HEK293 (cell line): ENCODE measurements around the gene LRRC57.

Source experiments
- CTCF ChIA-PET: fragments of 350-600 bp; formaldehyde crosslinking; extraction: SDS; loops from one replicate; lab custom pipeline; 2021; ENCODE audit warnings: antibody characterized with exemption; lab: Yijun Ruan, JAX
- POLR2A ChIA-PET: fragments of 300-600 bp; formaldehyde crosslinking; extraction: SDS; loops from one replicate; lab custom pipeline; 2020; ENCODE audit warnings: antibody characterized with exemption, inconsistent platforms; lab: Yijun Ruan, JAX
- H3K27ac ChIP-seq: fragments of 200-500 bp; sonication (Bioruptor generic); 2 replicates; pipeline ENCODE4 v1.5.1; 2014; ENCODE audit warnings: low read depth, low read length, control low read depth, inconsistent platforms; ENCODE audit errors: extremely low read depth
- H3K36me3 ChIP-seq, 2 experiments: fragments of 200-500 bp in 1 of 2; sonication (Bioruptor generic) in 1 of 2; 1 replicate in 1 of 2; 2 replicates in 1 of 2; pipeline ENCODE4 v1.5.1; 2014 to 2017; ENCODE audit warnings: inconsistent platforms in 2 of 2, low read length in 2 of 2; ENCODE audit not compliant: control insufficient read depth in 2 of 2, insufficient read depth in 1 of 2
- H3K4me1 ChIP-seq: fragments of 200-500 bp; sonication (Bioruptor generic); 2 replicates; pipeline ENCODE4 v1.5.1; 2014; ENCODE audit warnings: mild to moderate bottlenecking, low read length, inconsistent platforms; ENCODE audit not compliant: control insufficient read depth, insufficient read depth
- H3K4me3 ChIP-seq: 2 replicates; pipeline ENCODE4 v1.5.1; 2011; ENCODE audit warnings: low read depth, mild to moderate bottlenecking, control low read depth, low read length, moderate library complexity
- H3K9me3 ChIP-seq: fragments of 200-500 bp; sonication (Bioruptor generic); 2 replicates; pipeline ENCODE4 v1.5.1; 2014; ENCODE audit warnings: low read depth, low read length, inconsistent platforms; ENCODE audit not compliant: control insufficient read depth, insufficient read depth
- GLIS1 ChIP-seq: fragments of 450-650 bp; formaldehyde crosslinking; IDR thresholded peaks from 2 replicates; pipeline ENCODE4 v1.5.1; 2016; ENCODE audit warnings: missing biosample characterization, missing genetic modification characterization
- GLIS2 ChIP-seq: fragments of 450-650 bp; formaldehyde crosslinking; IDR thresholded peaks from 2 replicates; pipeline ENCODE4 v1.5.1; 2016; ENCODE audit warnings: missing biosample characterization, missing genetic modification characterization
- PRDM1 ChIP-seq: fragments of 450-650 bp; formaldehyde crosslinking; IDR thresholded peaks from 2 replicates; pipeline ENCODE4; 2016; ENCODE audit warnings: missing biosample characterization, missing genetic modification characterization
- SALL2 ChIP-seq: fragments of 450-650 bp; formaldehyde crosslinking; IDR thresholded peaks from 2 replicates; pipeline ENCODE4 v1.5.0; 2017; ENCODE audit warnings: missing biosample characterization, mild to moderate bottlenecking, missing genetic modification characterization, borderline replicate concordance
- SP7 ChIP-seq: fragments of 450-650 bp; formaldehyde crosslinking; IDR thresholded peaks from 2 replicates; pipeline ENCODE4 v1.5.1; 2016; ENCODE audit warnings: missing biosample characterization, missing genetic modification characterization
- ZBTB1 ChIP-seq: fragments of 450-650 bp; formaldehyde crosslinking; IDR thresholded peaks from 2 replicates; pipeline ENCODE4 v1.5.1; 2016; ENCODE audit warnings: missing biosample characterization, missing genetic modification characterization
- ZBTB17 ChIP-seq: fragments of 450-650 bp; formaldehyde crosslinking; IDR thresholded peaks from 2 replicates; pipeline ENCODE4 v1.5.1; 2016; ENCODE audit warnings: missing biosample characterization, missing genetic modification characterization
- ZNF223 ChIP-seq: fragments of 450-650 bp; formaldehyde crosslinking; IDR thresholded peaks from 2 replicates; pipeline ENCODE4 v1.5.1; 2016; ENCODE audit warnings: missing biosample characterization, missing genetic modification characterization
- ZNF366 ChIP-seq: fragments of 450-650 bp; formaldehyde crosslinking; conservative IDR thresholded peaks from 2 replicates; pipeline ENCODE4 v1.5.1; 2016; ENCODE audit warnings: missing biosample characterization, missing genetic modification characterization
- ZNF837 ChIP-seq: fragments of 450-650 bp; formaldehyde crosslinking; IDR thresholded peaks from 2 replicates; pipeline ENCODE4 v1.5.1; 2016; ENCODE audit warnings: missing biosample characterization, missing genetic modification characterization
- TF ChIP-seq, protein P1 (sequence below): fragments of 450-650 bp; formaldehyde crosslinking; IDR thresholded peaks from 2 replicates; pipeline ENCODE4 v1.5.1; 2016; ENCODE audit warnings: missing biosample characterization, missing genetic modification characterization
- TF ChIP-seq, protein P2 (sequence below): fragments of 450-650 bp; formaldehyde crosslinking; IDR thresholded peaks from 2 replicates; pipeline ENCODE4 v1.5.1; 2016; ENCODE audit warnings: missing biosample characterization, missing genetic modification characterization, borderline replicate concordance
- TF ChIP-seq, protein P3 (sequence below): fragments of 450-650 bp; formaldehyde crosslinking; IDR thresholded peaks from 2 replicates; pipeline ENCODE4 v1.5.1; 2017; ENCODE audit warnings: missing biosample characterization, missing genetic modification characterization
- TF ChIP-seq, protein P4 (sequence below): fragments of 450-650 bp; formaldehyde crosslinking; IDR thresholded peaks from 2 replicates; pipeline ENCODE4 v1.5.1; 2016; ENCODE audit warnings: missing biosample characterization, missing genetic modification characterization

Gene LRRC57

DNA sequence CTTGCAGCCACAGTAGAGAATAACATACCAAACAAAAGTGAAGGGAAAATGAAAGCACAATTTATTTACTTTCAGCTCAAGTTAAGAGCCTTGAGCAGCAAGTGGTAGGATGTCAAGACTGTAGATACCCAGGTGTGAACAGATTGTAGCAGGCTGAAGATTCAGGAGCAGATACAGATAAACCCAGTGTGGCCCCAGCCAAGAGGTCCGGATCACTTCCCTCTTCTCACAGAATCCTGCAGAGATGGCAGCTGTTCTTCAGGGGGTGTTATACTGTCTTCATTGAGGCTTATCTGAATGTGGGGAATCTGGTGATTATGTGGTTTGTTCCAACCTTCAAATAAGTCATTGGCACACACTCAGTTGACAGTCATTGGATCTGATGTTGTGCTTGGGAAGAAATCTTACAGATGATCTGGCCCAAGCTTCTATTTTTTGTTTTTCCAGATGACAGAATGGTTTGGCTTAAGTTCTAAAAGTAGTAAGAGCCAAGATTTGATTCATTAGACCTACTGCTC, 29.0 kb upstream of the LRRC57 start (continued):
- TF ChIP-seq ZNF837 (no peak), PRDM1 (tag by site-specific recombination) (peak; percentile 63; the same call in 1 of the 2 replicates)

DNA sequence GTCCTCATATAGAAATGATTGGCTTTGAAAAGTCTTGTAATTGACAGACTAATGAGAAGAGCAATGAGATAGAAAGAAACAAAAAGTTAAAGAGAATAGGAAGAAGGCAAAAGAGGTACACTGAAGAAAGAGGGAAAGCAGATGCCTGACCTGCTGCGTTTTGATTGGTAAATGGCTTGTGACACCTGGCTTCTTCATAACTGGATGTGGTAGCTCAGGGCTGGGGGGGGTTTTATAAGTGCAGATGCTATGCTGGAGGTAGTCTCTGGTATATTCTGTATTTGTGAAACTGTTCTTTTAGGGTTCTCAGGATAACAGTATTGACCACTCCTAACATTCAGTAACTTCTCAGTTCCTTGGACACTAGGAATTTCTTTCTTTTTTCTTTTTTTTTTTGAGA, 28.2 kb upstream of the LRRC57 start:
- Histone ChIP-seq H3K9me3 (no peaks in the 10 kb centered on the region), H3K4me3 (no peak overlapping the region), H3K36me3 (no peaks in the 10 kb centered on the region), H3K27ac (no peak overlapping the region), H3K4me1 (peaks cover 3% of the 10 kb centered on the region)
- CTCF ChIA-PET, result interaction anchor here (0.6 to 0.7 kb wide), 2 partner anchors 12 to 18 kb away, joined by 3 read pairs; no protein-coding TSS in a partner anchor
- POLR2A ChIA-PET, result no interaction called here
- TF ChIP-seq, protein P1, sequence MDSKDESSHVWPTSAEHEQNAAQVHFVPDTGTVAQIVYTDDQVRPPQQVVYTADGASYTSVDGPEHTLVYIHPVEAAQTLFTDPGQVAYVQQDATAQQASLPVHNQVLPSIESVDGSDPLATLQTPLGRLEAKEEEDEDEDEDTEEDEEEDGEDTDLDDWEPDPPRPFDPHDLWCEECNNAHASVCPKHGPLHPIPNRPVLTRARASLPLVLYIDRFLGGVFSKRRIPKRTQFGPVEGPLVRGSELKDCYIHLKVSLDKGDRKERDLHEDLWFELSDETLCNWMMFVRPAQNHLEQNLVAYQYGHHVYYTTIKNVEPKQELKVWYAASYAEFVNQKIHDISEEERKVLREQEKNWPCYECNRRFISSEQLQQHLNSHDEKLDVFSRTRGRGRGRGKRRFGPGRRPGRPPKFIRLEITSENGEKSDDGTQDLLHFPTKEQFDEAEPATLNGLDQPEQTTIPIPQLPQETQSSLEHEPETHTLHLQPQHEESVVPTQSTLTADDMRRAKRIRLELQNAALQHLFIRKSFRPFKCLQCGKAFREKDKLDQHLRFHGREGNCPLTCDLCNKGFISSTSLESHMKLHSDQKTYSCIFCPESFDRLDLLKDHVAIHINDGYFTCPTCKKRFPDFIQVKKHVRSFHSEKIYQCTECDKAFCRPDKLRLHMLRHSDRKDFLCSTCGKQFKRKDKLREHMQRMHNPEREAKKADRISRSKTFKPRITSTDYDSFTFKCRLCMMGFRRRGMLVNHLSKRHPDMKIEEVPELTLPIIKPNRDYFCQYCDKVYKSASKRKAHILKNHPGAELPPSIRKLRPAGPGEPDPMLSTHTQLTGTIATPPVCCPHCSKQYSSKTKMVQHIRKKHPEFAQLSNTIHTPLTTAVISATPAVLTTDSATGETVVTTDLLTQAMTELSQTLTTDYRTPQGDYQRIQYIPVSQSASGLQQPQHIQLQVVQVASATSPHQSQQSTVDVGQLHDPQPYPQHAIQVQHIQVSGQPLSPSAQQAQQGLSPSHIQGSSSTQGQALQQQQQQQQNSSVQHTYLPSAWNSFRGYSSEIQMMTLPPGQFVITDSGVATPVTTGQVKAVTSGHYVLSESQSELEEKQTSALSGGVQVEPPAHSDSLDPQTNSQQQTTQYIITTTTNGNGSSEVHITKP (tag by site-specific recombination), result no peak

DNA sequence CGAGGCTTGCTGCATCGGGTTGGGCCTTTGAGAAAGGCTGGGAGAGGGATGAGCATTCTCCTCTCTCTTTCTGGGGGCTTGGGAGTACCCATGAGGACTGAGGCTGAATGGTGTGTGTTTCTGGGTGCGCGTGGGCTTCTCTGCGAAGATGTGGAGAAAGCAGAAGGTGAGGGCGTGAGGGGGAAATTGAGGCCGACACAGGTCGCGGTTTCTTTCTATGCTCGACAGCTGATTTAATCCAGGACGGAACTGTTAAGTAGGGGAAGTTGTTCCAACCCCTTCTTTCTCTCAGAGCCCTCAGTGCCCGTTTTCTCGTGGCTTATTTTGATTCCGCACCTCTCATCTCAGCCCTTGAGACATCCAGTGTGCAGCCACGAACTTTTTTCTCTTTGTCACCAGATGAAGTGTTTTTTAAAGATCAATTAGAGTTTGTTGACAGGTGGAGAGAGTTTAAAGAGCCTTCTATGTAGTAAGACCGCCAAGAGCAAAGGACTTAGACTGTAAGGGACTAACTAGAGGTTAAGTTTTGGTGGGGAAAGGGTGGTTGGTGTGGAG, 27.5 kb upstream of the LRRC57 start:
- Histone ChIP-seq H3K9me3 (no peaks in the 10 kb centered on the region), H3K4me1 (peaks cover 3% of the 10 kb centered on the region), H3K4me3 (peak overlapping the region; percentile 67), H3K36me3 (no peaks in the 10 kb centered on the region), H3K27ac (peak overlapping the region; percentile 21; the same call in 1 of the 2 replicates)
- ChIA-PET POLR2A (interaction anchor here (0.5 to 1.4 kb wide), 10 partner anchors 8 to 323 kb away, joined by 3 to 16 read pairs (median 3); partner anchors contain the start of genes HAUS2, LRRC57 and ZNF106), CTCF (interaction anchor here (0.6 to 0.7 kb wide), 2 partner anchors 46 to 102 kb away, joined by 3 read pairs; no protein-coding TSS in a partner anchor)
- TF ChIP-seq SP7 (tag by site-specific recombination) (0 out of 2 replicates have a peak, but pooled peaks have one; percentile 6), SALL2 (tag by site-specific recombination) (no peak), ZNF366 (tag by site-specific recombination) (0 out of 2 replicates have a peak, but pooled peaks have one; percentile 30), ZNF223 (tag by site-specific recombination) (no peak), ZBTB17 (tag by site-specific recombination) (peak; percentile 73), ZBTB1 (tag by site-specific recombination) (no peak), GLIS1 (tag by site-specific recombination) (peak; percentile 20; the same call in 1 of the 2 replicates), PRDM1 (tag by site-specific recombination) (peak; percentile 60; the same call in 1 of the 2 replicates), GLIS2 (tag by site-specific recombination) (0 out of 2 replicates have a peak, but pooled peaks have one; percentile 10)
- TF ChIP-seq, protein P2, sequence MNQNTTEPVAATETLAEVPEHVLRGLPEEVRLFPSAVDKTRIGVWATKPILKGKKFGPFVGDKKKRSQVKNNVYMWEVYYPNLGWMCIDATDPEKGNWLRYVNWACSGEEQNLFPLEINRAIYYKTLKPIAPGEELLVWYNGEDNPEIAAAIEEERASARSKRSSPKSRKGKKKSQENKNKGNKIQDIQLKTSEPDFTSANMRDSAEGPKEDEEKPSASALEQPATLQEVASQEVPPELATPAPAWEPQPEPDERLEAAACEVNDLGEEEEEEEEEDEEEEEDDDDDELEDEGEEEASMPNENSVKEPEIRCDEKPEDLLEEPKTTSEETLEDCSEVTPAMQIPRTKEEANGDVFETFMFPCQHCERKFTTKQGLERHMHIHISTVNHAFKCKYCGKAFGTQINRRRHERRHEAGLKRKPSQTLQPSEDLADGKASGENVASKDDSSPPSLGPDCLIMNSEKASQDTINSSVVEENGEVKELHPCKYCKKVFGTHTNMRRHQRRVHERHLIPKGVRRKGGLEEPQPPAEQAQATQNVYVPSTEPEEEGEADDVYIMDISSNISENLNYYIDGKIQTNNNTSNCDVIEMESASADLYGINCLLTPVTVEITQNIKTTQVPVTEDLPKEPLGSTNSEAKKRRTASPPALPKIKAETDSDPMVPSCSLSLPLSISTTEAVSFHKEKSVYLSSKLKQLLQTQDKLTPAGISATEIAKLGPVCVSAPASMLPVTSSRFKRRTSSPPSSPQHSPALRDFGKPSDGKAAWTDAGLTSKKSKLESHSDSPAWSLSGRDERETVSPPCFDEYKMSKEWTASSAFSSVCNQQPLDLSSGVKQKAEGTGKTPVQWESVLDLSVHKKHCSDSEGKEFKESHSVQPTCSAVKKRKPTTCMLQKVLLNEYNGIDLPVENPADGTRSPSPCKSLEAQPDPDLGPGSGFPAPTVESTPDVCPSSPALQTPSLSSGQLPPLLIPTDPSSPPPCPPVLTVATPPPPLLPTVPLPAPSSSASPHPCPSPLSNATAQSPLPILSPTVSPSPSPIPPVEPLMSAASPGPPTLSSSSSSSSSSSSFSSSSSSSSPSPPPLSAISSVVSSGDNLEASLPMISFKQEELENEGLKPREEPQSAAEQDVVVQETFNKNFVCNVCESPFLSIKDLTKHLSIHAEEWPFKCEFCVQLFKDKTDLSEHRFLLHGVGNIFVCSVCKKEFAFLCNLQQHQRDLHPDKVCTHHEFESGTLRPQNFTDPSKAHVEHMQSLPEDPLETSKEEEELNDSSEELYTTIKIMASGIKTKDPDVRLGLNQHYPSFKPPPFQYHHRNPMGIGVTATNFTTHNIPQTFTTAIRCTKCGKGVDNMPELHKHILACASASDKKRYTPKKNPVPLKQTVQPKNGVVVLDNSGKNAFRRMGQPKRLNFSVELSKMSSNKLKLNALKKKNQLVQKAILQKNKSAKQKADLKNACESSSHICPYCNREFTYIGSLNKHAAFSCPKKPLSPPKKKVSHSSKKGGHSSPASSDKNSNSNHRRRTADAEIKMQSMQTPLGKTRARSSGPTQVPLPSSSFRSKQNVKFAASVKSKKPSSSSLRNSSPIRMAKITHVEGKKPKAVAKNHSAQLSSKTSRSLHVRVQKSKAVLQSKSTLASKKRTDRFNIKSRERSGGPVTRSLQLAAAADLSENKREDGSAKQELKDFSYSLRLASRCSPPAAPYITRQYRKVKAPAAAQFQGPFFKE (tag by site-specific recombination), result no peak
- TF ChIP-seq, protein P3, sequence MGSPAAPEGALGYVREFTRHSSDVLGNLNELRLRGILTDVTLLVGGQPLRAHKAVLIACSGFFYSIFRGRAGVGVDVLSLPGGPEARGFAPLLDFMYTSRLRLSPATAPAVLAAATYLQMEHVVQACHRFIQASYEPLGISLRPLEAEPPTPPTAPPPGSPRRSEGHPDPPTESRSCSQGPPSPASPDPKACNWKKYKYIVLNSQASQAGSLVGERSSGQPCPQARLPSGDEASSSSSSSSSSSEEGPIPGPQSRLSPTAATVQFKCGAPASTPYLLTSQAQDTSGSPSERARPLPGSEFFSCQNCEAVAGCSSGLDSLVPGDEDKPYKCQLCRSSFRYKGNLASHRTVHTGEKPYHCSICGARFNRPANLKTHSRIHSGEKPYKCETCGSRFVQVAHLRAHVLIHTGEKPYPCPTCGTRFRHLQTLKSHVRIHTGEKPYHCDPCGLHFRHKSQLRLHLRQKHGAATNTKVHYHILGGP (tag by site-specific recombination), result peak; percentile 57; the same call in 1 of the 2 replicates
- TF ChIP-seq, protein P4, sequence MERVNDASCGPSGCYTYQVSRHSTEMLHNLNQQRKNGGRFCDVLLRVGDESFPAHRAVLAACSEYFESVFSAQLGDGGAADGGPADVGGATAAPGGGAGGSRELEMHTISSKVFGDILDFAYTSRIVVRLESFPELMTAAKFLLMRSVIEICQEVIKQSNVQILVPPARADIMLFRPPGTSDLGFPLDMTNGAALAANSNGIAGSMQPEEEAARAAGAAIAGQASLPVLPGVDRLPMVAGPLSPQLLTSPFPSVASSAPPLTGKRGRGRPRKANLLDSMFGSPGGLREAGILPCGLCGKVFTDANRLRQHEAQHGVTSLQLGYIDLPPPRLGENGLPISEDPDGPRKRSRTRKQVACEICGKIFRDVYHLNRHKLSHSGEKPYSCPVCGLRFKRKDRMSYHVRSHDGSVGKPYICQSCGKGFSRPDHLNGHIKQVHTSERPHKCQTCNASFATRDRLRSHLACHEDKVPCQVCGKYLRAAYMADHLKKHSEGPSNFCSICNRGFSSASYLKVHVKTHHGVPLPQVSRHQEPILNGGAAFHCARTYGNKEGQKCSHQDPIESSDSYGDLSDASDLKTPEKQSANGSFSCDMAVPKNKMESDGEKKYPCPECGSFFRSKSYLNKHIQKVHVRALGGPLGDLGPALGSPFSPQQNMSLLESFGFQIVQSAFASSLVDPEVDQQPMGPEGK (tag by site-specific recombination), result 0 out of 2 replicates have a peak, but pooled peaks have one; percentile 3
